ENCODE measurements around the gene PTPRD. TPM values are rescaled to one million over a fixed set of nuclear protein-coding genes. Genes with fewer than 3 reads are reported as not detected.

Gene PTPRD
- total RNA-seq, 2 donors from 2014 or later: 60.1 to 75.7 TPM

DNA sequence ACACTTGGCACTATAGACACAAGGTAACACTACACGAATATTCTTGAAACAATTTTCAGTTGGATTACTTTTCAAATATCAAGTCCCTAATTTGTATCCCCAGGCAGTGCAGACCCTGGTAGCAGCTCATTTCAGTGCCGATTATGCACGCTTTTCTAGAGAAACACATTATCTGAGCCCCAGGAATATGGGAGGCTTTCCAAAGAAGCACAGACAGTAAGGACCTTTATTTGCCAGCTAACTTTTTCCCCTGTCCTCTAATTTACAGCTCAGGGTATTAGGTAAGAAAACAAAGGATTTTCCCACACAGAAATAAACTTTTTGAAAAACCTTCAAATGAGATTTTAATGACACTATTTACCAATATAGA, 1961.0 kb downstream of the PTPRD start:
- Histone ChIP-seq H3K27ac (no peak overlapping the region), H3K27me3 (no peaks in the 10 kb centered on the region), H3K4me1 (no peaks in the 10 kb centered on the region), H3K36me3 (no peaks in the 10 kb centered on the region), H3K9ac (ENCODE audit: low read depth in 2 of 2, low read length in 2 of 2) (no peak overlapping the region), H3K4me3 (no peak overlapping the region), H3K9me3 (no peaks in the 10 kb centered on the region)
- TF ChIP-seq, protein P1, sequence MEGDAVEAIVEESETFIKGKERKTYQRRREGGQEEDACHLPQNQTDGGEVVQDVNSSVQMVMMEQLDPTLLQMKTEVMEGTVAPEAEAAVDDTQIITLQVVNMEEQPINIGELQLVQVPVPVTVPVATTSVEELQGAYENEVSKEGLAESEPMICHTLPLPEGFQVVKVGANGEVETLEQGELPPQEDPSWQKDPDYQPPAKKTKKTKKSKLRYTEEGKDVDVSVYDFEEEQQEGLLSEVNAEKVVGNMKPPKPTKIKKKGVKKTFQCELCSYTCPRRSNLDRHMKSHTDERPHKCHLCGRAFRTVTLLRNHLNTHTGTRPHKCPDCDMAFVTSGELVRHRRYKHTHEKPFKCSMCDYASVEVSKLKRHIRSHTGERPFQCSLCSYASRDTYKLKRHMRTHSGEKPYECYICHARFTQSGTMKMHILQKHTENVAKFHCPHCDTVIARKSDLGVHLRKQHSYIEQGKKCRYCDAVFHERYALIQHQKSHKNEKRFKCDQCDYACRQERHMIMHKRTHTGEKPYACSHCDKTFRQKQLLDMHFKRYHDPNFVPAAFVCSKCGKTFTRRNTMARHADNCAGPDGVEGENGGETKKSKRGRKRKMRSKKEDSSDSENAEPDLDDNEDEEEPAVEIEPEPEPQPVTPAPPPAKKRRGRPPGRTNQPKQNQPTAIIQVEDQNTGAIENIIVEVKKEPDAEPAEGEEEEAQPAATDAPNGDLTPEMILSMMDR (IDR thresholded peaks at IDR 0.05): no peak
- intact Hi-C loops (cut with DNase I): no loop called here
- DNase-seq: no peak

DNA sequence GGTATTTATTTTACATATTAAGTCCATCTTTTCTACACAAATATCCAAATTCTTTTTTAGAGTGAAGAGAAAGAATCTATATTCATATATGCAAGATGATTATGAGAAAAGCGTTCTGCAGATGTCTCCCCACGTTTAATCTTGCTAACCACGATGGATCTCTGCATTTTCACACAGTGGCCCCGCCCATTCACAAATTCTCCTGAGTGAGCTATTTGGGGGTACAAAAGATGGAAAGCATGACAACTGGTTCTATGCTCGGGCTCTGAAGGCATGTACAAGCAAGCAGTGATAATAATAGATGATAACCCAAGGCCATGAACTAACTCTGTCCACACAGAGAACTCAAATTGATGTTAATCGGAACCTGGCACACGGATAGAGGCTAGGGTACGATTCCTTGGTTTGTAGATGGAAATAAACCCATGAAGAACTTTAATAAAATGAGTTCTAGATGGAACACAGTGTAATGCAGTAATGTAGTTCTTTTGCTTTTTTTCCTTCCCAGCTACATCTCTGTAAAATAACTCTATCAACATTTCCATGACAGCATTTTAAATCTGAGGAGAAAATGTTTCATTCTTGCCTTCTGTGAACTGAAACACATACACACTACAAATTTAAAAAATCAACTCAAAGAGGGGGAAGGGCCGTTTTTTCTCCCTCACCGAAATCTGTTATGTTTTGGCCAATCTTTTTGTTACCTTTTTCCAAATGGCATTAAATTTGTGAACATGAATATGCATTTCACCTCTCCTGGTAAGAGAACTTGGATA, 1961.5 kb downstream of the PTPRD start:
- Histone ChIP-seq H3K27ac (no peak overlapping the region), H3K36me3 (no peaks in the 10 kb centered on the region)
- intact Hi-C loops (cut with DNase I): no loop called here

DNA sequence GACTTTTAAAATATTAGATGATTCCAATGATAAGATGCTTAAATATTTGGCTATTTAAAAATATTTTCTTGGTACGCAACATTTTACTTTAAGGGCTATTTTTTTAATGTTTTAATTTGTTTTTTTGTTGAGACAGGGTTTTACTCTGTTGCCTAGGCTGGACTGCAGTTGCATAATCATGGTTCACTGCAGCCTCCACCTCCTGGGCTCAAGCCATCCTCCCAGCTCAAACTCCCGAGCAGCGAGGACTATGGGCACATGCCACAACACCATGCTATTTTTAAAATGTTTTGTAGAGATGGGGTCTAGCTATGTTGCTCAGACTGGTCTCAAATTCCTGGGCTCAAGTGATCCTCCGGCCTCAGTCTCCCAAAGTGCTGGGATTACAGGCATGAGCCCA, 1963.0 kb downstream of the PTPRD start:
- no peaks in the 10 kb centered on the region for H3K4me1 ChIP-seq
- H3K36me3 ChIP-seq: no peaks in the 10 kb centered on the region
- H3K4me3 ChIP-seq: no peak overlapping the region
- DNase-seq: no peak
- intact Hi-C loops (cut with DNase I): no loop called here
- no peaks in the 10 kb centered on the region for H3K27me3 ChIP-seq
- H3K27ac ChIP-seq: no peak overlapping the region
- H3K9ac ChIP-seq (ENCODE audit: low read depth in 2 of 2, low read length in 2 of 2): no peak overlapping the region
- H3K9me3 ChIP-seq: no peaks in the 10 kb centered on the region
- TF ChIP-seq, protein P1 (IDR thresholded peaks at IDR 0.05): no peak

More for the DNA sequence above, 1961.5 kb downstream of the PTPRD start:
- Histone ChIP-seq H3K27me3 (no peaks in the 10 kb centered on the region), H3K4me3 (no peak overlapping the region), H3K9ac (ENCODE audit: low read depth in 2 of 2, low read length in 2 of 2) (no peak overlapping the region), H3K9me3 (no peaks in the 10 kb centered on the region), H3K4me1 (no peaks in the 10 kb centered on the region)
- TF ChIP-seq, protein P1 (IDR thresholded peaks at IDR 0.05): no peak
- DNase-seq: no peak

DNA sequence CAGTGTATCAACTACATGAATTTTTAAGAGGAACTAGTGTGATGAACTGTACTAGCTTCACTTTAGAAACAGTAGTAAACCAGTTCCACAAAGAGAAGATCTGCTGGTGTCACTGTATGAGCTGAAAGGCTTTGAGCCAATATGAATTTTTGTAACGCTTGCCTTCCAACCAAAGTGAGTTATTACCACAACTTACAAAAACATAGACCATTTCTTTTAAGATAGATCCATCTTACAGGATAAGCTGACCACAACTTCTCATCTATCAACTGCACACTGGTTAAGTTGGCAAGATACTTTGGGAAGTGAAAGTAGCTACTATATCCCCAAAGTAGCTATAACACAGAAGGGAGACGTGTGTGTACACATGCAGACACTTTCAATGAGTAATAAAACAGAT, 1963.6 kb downstream of the PTPRD start:
- Histone ChIP-seq H3K36me3 (no peaks in the 10 kb centered on the region), H3K4me3 (no peak overlapping the region), H3K9me3 (no peaks in the 10 kb centered on the region), H3K27ac (no peak overlapping the region), H3K9ac (ENCODE audit: low read depth in 2 of 2, low read length in 2 of 2) (no peak overlapping the region), H3K27me3 (no peaks in the 10 kb centered on the region), H3K4me1 (no peaks in the 10 kb centered on the region)
- no peak for DNase-seq
- TF ChIP-seq, protein P1 (IDR thresholded peaks at IDR 0.05): no peak
- intact Hi-C loops (cut with DNase I): no loop called here

DNA sequence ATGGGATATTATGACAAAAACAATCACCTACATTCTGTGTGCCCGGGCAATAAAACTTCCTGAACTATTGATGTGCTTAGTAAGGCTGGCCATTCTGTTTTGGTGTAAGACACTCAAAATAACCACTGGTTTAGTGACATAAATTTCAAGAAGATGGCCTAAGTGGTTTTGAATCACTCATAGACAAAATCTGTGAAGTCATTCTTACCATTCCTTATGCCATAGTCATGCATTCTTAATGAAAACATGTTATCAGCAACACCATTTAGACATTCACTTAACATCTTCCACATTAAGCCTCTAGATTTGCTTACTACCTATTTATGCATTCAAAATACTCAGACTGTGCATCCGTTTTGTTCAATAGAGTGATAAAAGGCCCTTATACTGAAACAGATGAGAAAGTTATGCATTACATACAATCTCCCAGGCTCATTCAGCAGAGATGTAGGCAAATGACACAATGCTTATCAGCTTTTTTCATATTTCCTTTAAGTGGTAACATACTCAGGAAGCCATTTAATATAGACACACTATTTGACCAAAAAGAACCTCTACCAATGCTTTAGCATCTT, 1964.4 kb downstream of the PTPRD start:
- Histone ChIP-seq H3K27me3 (no peaks in the 10 kb centered on the region), H3K4me3 (no peak overlapping the region), H3K4me1 (no peaks in the 10 kb centered on the region), H3K27ac (no peak overlapping the region), H3K36me3 (no peaks in the 10 kb centered on the region), H3K9me3 (no peaks in the 10 kb centered on the region), H3K9ac (ENCODE audit: low read depth in 2 of 2, low read length in 2 of 2) (no peak overlapping the region)
- DNase-seq: no peak
- intact Hi-C loops (cut with DNase I): no loop called here
- TF ChIP-seq, protein P1 (IDR thresholded peaks at IDR 0.05): no peak
